SK-MEL-5 (cell line): Measurements from ENCODE around the gene ALAD. TPM values are rescaled to one million over a fixed set of nuclear protein-coding genes. Genes with fewer than 3 reads are reported as not detected.
"Not testable (repeated sequence)": the region's sequence is repeated elsewhere in the genome, so short reads cannot be mapped to it uniquely, and the experiment has no call there.

Source experiments
- DNase-seq: peaks from one replicate; pipeline ENCODE4 v3.0.0-alpha.2; 2016; ENCODE audit warnings: low read depth, low spot score
- in situ Hi-C: cut with HindIII; loops from 2 replicates; pipeline ENCODE4 v1.10.0; 2016; ENCODE audit warnings: low sequenced_read_pairs, high pct_unique_total_duplicates, low pct_unique_long_range_greater_than_20kb
- total RNA-seq: library from RNA; depleted of rRNA; stranded (reverse); fragments of >200 nt; shearing (Covaris generic); gene quantifications from 2 replicates; pipeline ENCODE4 v1.2.3, GENCODE V29; 2014

The ALAD gene
- total RNA-seq, 1 experiment from 2014 or later, result 18.5 TPM

DNA sequence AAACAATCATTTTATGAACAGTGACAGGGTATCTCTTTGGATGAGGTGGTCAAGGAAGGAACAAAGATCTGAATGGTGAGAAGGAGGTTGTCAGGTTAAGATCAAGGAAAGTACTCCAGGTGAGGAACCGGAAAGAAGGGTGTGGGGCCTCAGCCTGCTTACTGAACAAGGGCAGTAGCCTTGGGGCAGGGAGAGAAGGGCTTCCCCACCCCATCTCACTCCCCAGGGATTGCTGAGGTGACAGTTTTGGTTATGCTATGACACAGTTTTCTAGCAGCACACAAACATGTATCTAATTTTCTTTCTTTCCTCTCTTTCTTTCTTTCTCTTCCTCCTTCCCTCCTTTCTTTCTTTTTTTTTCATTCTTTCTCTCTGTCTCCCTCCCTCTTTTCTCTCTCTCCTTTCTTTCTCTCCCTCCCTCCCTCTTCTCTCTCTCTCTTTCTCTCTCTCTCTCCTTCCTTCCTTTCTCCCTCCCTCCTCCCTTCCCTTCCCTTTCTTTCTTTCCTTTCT, 20.2 kb downstream of the ALAD start:
- in situ Hi-C loops, result no loop called here
- no peak for DNase-seq

DNA sequence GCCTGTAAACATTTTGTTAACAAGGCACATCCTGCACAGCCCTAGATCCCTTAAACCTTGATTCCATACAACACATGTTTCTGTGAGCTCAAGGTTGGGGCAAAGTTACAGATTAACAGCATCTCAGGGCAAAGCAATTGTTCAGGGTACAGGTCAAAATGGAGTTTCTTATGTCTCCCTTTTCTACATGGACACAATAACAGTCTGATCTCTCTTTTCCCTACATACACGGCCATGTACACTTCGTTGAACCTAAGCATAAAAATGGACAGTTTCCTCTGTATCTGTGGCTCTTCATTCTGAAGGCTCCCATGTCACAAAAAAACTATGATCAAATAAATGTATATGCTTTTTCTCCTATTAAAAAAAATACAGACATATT, 21.3 kb downstream of the ALAD start:
- in situ Hi-C loops, DNase-seq: not testable (repeated sequence)

DNA sequence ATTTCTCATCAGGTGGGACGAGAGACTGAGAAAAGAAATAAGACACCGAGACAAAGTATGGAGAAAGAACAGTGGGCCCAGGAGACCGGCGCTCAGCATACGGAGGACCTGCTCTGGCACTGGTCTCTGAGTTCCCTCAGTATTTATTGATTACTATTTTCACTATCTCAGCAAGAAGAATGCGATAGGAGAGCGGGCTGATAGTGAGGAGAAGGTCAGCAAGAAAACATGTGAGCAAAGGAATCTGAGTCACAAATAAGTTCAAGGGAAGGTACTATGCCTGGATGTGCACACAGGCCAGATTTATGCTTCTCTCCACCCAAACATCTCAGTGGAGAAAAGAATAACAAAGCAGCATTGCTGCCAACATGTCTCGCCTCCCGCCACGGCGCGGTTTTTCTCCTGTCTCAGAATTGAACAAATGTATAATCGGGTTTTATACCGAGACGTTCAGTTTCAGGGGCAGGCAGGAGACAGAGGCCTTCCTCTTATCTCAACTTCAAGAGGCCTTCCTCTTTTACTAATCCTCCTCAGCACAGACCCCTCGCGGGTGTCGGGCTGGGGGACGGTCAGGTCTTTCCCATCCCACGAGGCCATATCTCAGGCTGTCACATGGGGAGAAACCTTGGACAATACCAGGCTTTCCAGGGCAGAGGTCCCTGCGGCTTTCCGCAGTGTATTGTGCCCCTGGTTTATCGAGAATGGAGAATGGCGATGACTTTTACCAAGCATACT, 21.8 kb downstream of the ALAD start:
- DNase-seq, result not testable (repeated sequence)

DNA sequence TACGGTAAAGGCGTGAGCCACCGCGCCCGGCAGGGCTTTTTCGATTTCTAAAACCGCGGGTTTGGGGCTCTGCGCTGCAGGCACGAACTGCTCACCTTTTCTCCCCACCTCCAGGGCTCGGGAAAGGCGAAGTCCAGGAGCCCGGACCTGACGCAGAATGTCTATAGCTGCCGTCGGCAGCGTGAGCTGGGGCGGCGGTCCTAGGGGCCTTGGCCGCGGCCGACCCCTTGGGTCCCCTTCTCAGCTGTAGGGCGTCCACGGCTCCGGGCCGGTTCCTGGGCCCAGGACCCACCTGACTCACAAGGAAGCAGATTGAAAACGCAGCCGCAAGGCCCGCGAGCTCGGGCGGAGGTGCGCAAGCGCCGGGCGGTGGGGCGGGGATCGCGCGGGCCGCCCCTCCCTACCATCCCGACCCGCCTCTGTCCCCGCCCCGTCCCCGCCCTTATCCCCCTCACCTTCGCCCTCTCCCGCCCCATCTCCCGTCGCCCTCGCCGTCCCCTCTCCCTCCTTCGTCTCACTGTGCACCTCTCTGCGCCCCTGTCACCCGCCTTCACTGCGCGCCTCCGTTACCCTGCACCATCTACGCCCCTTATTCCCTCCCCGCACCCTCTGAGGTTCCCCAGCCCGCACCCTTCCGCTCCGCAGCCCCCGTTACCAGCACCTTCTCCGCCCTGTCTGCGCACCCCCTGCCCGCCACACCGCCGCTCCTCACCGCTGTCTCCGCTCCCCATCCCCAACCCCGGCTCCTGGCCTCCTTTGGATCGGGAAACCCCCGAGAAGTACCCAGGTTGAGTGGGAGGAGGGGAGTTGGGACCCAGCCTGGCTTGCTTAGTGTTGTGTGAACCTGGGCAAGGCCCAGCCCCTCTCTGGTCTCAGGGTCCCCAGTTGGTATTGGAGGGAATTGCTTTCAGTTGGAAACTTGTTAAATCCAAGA, 24.2 kb downstream of the ALAD start, which contains the start of gene HDHD3:
Gene HDHD3 (minus strand): TSS at position 353 of the 934 bp plus-strand sequence. CDS start 2,632 bp downstream, outside the sequence.
- peak; percentile 87 for DNase-seq
- in situ Hi-C loops, result no loop called here

More for the DNA sequence above, 21.8 kb downstream of the ALAD start:
- in situ Hi-C loops, result not testable (repeated sequence)

DNA sequence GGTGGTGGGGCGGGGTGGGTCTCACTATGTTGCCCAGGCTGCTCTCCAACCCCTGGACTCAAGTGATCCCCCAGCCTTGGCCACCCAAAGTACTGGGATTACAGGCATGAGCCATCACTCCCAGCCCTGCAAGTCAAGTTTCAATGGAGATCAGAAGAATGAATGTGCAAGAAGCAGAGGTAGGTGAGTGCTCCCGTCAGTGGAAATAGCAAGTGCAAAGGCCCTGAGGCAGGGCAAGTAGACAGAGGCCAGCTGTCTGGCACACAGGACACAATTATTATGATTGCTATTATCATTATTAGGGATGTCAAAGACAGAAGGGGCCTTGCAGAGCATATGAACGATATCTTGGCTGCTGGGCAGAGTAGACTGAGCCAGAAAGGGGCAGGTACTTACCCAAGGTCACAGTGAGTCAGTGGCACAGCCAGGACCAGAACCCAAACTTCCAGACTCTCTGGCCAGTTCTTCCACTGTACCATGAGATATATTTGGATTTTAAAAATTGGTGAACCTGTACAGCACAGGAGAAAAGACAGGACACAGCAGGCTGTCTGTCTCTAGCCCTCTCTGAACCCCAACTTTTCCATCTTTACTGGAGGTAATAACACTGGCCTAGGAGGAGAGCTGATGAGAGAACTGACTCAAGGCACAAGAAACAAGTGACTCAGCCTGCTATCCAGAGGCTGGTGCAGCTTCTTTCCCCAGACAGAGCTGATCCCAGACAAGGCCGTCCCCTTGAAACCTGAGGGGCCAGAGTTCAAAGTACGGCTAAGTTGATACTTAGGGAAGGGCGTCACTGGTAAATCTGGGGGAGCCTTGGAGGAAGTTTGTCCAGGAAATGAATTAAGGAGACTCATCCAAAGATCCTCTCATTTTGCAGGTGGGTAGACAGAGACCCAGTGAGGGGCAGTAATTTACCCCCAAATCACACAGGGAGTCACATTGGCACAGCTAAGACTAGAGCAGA, 25.7 kb downstream of the ALAD start:
- in situ Hi-C loops, result no loop called here
- no peak for DNase-seq

DNA sequence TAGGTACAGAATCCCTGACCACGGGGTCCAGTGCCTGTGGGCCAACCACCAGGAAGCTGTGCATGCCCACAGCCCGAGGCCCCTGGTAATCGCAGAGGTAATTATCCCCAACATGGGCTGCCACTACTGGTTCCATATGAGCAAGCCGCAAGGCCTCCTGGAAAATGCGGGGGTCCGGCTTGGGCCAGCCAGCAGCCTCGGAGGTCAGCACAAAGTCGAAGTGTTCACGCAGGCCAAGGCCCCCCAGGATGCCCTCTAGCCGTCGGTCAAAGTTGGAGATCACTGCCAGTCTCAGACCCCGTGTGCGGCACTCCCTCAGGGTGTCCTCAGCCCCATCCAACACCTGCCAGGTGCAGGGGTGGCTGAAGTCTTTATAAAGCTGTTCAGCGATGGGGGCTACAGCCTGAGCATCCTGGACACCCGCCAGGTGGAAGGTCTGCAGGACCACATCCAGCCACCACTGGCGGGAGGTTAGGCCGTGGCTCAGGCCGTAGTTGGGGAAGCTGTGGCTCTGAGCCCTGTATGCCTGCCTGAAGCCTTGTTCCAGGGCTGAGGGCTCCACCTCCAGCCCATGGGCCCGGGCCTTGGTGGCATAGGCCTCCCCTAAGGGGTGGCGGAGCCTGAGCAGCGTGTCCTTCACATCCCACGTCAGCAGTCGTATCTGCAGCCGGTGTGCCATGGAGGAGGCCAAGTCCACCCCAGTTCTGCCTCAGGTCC, 27.2 kb downstream of the ALAD start:
- DNase-seq, result no peak
- in situ Hi-C loops, result no loop called here

DNA sequence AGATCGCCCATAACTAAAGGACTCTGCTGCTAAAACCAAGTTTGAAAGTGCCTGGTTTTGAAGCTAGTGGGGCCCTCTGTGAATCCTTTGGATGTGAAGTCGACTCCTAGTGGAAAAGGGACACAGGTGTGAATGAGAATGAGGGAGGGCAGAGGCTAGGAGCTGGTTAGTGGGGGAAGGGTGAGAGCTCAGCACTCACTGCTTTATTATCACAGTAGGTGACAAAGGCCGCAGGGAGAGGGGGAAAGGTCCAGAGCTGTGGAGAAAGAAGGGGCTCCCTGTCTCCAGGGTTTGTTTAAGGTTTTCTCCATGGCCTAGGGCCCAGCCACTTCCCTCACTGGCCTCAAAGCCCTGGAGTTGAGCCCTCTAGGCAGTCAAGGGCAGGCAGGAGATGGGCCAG, 27.8 kb downstream of the ALAD start:
- DNase-seq, result no peak
- in situ Hi-C loops, result no loop called here

DNA sequence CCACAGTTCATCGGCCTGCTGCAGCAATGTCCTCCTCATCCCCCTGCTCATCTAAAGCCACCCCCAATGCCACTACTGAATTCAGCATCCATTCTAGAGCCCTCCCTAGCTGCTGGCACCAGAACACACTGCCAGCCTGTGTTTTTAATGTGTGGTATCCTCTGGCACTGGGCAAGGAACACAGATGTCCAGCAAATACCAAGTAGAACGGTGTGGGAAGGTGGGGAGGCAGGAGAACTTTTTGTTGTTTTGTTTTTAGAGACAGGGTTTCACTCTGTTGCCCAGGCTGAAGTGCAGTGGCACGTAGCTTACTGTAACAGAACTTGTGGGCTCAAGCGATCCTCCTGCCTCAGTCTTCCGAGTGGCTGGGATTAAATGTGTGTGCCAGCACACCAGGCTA, 29.0 kb downstream of the ALAD start:
- DNase-seq, result no peak
- in situ Hi-C loops, result no loop called here

DNA sequence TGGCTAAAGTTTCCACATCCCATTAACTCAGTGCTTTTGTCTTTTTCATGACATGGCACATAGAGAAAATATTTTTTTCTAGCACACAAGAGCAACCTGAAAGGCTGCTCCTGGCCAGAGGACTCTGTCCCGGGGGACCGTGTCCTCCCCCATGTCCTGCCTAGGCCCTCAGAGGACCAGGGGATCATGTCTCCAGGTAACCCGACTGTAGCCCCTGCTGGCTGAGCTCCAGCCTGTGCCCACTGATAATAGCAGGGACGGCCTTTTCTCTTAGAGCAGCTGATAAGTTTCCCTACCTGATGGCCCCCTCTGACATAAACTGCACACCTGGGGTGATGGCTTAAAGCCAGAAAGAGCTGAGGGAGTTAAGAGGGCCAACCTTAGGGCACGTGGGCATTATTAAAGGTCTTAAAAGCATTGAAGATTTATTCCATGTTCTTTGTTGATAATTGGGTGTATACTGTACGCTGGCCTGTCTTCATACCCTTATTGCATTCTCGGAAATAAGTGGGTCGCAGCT, 30.2 kb downstream of the ALAD start:
- no peak for DNase-seq
- in situ Hi-C loops, result no loop called here

DNA sequence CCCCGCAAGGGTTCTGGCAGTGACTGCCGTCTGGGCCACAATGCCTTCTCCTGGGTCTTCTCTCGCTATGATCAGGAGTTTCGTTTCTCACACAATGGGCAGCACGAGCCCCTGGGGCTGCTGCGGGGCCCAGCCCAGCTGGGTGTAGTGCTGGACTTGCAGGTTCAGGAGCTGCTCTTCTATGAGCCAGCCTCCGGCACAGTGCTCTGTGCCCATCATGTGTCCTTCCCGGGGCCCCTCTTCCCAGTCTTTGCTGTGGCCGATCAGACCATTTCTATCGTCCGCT, 31.3 kb downstream of the ALAD start:
- in situ Hi-C loops, result no loop called here
- no peak for DNase-seq

DNA sequence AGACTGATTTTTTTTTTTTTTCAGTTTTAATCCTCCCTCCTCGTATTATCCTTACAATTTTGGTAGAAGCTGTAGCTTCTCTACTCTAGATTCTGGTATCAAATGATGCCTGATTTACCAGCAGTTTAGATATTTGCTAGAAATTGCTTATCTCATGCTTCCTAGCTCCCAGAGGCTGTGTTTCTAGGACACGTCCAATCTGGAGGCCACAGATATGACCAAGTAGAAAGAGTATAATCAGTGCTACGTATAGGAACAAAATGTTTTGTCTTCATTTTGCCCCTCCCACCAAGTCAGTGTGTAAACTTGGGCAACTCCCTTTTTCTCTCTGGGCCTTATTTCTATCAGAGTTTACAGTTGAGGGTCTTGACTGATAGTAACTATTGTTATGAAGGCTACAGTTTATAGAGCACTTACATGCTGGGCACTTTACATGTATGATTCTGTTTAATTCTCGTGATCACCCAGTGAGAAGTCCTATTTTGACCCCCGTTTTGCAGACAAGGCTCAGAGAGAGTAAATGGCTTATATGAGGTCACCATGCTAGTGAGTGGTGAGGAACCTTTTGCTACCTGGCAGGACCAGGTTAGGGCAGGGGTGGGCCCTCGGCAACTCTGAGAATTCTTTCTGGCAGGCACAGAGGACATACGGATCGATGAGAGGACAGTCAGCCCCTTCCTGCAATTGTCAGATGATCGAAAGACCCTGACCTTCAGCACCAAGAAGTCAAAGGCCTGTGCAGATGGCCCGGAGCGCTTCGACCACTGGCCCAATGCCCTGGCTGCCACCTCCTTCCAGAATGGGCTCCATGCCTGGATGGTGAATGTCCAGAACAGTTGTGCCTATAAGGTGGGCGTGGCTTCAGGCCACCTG, 31.9 kb downstream of the ALAD start:
- in situ Hi-C loops, result no loop called here
- no peak for DNase-seq

DNA sequence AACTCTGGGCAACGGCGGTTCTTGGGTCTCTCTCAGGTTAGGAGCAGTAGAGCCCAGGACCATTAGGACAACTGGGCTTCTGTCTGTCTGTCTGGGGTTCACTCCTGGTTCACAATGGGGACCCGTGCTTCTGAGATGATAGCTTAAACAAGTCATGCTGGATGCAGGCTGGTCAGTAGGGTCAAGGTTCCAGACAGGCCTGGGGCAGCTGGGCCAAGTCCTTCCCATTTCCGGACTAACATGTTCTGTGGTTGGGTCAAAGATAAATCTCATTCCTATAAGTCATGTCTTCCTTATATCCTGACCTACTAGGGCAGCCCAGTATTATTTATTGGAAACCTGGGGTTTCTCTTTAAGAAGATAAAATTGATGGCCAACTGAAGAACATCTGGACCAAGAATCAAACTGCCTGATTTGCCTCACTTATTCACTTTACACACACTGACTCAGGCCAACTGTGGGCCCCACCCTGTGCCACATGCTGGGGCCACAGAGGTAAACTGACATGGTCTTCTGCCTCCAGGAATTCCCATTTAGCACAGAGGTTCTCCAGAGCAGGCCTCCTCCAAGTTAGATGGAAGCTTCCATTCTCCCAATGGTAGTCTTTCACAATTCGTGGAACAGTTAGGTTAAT, 32.6 kb downstream of the ALAD start:
- DNase-seq, result no peak
- in situ Hi-C loops, result no loop called here

DNA sequence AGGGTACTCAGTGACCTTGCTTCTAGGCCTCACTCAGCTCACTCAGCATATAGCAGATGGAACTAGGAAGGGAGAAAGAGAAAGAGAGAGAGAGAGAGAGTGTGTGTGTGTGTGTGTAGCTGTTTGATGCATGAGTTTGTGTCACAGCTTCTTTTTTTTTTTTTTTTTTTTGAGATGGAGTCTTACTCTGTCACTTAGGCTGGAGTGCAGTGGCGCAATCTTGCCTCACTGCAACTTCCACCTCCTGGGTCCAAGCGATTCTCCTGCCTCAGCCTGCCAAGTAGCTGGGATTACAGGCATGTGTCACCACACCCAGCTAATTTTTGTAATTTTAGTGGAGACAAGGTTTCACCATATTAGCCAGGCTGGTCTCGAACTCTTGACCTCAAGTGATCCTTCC, 35.4 kb downstream of the ALAD start:
- in situ Hi-C loops, DNase-seq: not testable (repeated sequence)

DNA sequence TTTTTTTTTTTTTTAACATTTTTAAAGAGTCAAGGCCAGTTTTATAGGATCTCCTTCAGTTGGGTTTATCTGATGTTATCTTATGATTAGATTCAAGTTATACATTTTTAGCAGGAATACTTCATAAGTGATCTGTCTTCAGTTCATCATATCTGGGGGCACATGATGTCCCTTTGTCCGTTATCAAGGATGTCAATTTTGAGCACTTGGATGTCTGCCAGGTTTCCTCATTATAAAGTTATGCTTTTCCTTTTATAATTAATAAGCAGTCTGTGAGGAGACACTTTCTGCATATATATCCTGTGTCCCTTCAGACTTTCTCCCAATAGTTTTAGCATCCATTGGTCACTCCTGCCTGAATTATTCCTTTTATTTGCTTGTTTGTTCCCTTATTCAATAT, 36.1 kb downstream of the ALAD start:
- DNase-seq, result no peak
- in situ Hi-C loops, result no loop called here

DNA sequence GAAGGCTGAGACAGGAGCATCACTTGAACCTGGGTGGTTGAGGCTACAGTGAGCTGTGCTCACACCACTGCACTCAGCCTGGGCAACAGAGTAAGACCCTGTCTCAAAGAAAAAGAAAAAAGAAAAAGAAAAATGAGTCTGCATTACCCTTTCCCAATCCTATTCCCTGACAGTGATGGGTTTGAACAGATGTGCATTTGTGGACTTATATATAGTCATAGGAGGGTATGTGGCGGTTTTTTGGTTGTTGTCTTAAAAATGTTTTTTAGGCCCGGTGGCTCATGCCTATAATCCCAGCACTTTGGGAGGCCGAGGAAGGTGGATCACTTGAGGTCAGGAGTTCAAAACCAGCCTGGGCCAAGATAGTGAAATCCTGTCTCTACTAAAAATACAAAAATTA, 37.7 kb downstream of the ALAD start:
- in situ Hi-C loops, result no loop called here
- no peak for DNase-seq
